Dermis blood vessel endothelial cell (primary cell): ENCODE results near the gene FYN. TPM values are rescaled to one million over a fixed set of nuclear protein-coding genes. Genes with fewer than 3 reads are reported as not detected.
"Not testable (repeated sequence)": the region's sequence is repeated elsewhere in the genome, so short reads cannot be mapped to it uniquely, and the experiment has no call there.

ENCODE experiments used
- DNase-seq: peaks from one replicate; pipeline ENCODE4 v3.0.0; 2010
- total RNA-seq: library from RNA; depleted of rRNA; stranded (reverse); fragments of >200 nt; gene quantifications from 2 replicates; pipeline ENCODE4 v1.2.3, GENCODE V29; 2014

Gene FYN
- total RNA-seq, 1 donor from 2014 or later = 150 TPM

DNA sequence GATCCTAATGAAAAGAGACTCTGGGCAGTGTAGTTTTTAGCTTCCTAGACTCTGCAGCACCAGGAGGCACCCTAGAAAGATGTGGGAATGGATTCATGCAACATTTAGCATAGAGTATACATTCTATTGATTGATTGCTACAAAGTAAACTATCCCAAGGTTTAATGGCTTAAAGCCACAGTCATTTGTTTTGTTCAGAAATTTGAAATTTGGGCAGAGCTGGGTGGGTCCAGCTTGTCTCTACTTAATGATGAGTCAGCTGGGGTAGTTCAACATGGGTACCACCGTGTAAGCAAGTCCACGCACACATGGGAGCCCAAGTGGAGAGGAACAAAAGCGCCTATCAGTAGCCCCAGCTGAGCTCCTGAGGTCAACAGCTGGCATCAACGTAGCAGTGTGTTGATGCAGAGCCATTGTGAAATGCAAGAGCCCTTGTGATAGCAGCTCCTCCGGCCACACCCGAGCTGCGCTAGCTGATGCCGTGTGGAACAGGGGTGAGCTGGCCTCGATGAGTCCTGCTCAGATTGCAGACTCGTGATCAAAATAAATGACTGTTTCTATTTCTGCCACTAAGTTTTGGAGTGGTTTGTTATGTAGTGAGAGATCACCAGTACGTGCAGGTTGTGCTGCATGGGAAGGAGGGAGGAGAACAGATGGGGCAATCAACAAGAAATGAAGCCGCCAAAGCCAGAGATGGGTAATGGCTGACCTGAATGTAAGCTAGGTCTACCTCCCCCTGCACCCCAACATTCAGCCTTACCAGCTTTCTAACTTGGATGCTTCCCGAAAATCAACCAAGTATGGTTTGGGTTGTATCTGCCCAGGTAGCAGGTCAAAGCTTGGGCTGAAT lies 221.8 kb downstream of the FYN start:
- no peak for DNase-seq

- DNase-seq = no peak
Observed at GRCh38 chr6:111650049-111650448, 223.2 kb downstream of the FYN start.

GRCh38 chr6:111648100-111648499 lies 225.2 kb downstream of the FYN start:
- no peak for DNase-seq

GRCh38 chr6:111646942-111647341 lies 226.3 kb downstream of the FYN start:
- no peak for DNase-seq

GRCh38 chr6:111646034-111646433 lies 227.2 kb downstream of the FYN start:
- no peak for DNase-seq

DNA sequence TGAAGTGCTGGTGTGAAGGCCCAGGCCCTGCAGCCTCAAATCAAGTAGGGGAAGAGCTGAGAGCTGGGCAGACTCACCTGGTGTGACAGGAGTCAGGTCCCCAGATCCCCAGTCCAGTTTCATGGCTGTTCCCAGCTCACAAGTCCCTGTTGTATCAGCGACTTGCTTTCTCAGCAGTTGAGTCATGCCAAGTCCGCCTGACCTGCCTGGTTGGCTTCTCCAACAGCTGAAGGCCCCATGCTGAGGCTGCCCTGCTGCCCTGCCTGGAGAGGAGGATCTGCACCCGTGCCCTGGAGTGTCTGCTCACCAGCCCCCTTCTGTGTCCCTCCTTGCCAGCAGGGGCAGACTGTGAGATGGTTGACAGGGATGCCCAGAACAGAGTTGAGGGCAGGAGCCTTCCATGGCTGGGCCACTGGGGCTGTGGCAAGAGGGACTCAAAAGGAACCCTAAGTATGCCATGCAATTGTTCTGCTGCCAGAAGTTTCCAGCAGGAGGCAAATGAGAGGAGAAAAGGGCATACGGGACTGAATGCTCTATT lies 228.3 kb downstream of the FYN start:
- DNase-seq = no peak

GRCh38 chr6:111642463-111643158 lies 230.6 kb downstream of the FYN start:
- peak; percentile 87 for DNase-seq

GRCh38 chr6:111639266-111639665 lies 234.0 kb downstream of the FYN start:
- DNase-seq = no peak

GRCh38 chr6:111634981-111635380 lies 238.3 kb downstream of the FYN start:
- DNase-seq = not testable (repeated sequence)

DNA sequence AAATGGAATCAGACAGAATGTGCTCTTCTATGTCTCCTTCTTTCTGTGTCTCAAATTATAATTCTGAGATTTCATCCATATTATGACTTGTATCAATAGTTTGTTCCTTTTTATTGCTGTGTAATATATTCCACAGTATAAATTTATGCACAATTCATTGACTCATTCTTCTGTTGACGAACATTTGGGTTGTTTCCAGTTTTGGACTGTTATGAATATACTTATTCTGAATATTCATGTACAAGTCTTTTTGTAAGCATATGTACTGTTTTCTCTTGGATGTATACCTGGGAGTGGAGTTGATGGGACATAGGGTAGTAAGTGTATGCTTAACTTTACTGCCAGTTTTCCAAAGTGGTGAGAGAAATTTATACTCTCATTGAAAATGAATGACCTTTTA lies 239.4 kb downstream of the FYN start:
- DNase-seq = no peak

DNA sequence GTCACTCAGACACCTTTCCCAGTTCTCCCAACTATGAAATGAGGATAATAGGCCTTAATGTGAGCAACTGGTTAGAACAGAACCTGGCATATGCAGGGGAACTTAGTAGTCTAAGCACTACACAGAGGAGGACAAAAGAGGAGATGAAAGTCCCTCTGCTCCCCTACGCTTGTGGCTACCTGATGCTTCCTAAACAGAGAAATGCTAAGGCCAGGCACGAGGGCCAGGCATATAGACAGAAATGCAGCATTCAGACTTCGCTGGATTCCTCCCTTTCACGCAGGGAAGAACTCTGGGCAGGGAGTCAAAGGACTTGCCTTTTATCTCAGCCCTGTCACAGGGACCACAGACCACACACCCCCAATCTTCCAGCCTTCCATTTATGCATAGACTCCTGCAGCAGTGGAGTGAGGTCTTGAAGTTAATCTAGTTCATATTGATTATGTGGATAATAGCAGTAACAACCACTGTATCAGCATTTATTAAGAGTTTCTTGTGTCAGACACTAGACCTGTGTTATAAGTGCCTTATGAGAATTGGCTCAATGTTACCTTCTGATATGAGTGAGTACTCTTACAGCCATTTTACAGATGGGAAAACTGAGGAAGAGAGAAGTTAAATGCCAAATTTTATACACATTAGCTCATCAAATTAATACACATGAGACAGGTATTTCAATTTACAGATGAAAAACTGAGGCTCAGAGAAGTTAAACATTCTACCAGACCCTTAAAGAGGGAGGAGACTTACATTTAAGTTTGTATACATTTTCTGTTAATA lies 240.6 kb downstream of the FYN start:
- no peak for DNase-seq

- DNase-seq = no peak
Observed at GRCh38 chr6:111631903-111632460, 241.3 kb downstream of the FYN start.

- DNase-seq = peak; percentile 52
Observed at GRCh38 chr6:111631018-111631417, 242.2 kb downstream of the FYN start.

GRCh38 chr6:111628142-111628850 lies 245.0 kb downstream of the FYN start:
- no peak for DNase-seq

GRCh38 chr6:111626441-111626840 lies 246.8 kb downstream of the FYN start:
- no peak for DNase-seq

GRCh38 chr6:111625461-111626391 lies 247.5 kb downstream of the FYN start:
- DNase-seq = peak; percentile 61

DNA sequence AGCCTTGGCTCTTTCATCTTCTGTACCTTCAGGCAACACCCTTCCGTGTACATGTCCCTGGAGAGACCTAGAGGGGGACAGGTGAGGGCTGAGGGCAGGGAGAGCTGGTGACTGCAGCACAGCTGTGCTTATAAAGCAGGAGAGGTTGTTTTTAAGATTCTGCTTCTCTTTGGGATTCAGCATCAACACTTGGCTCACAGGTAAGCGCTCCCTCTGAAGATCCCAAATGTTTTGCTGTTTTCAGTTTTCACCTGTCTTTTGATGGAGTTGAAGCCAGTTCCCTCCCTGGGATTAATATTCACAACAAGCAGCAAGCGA lies 248.2 kb downstream of the FYN start:
- no peak for DNase-seq

DNA sequence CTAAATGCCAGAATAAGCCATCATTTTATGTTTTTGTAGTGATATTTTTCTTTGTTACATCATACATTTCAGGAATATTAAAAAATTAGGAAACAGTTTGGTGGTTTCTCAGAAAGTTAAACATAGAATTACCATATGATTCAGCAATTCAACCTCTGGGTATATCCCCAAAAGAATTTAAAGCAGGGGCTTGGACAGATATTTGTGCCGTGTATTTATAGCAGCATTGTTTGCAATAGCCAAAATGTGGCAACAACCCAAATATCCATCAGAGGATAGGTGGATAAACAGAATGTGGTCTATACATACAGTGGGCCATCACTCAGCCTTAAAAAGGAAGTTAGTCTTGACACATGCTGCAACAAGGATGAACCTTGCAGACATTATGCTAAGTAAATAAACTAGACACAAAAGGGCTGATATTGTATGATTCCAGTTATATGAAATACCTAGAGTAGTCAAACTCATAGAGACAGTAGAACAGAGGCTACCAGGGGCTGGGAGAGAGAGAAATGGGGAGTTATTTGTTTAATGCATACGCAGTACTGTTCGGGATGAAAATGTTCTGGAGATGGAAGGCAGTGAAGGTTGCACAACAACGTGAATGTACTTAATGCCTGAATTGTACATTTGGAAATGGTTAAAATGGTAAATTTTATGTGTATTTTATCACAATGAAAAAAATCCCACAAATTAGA lies 248.7 kb downstream of the FYN start:
- DNase-seq = no peak

DNA sequence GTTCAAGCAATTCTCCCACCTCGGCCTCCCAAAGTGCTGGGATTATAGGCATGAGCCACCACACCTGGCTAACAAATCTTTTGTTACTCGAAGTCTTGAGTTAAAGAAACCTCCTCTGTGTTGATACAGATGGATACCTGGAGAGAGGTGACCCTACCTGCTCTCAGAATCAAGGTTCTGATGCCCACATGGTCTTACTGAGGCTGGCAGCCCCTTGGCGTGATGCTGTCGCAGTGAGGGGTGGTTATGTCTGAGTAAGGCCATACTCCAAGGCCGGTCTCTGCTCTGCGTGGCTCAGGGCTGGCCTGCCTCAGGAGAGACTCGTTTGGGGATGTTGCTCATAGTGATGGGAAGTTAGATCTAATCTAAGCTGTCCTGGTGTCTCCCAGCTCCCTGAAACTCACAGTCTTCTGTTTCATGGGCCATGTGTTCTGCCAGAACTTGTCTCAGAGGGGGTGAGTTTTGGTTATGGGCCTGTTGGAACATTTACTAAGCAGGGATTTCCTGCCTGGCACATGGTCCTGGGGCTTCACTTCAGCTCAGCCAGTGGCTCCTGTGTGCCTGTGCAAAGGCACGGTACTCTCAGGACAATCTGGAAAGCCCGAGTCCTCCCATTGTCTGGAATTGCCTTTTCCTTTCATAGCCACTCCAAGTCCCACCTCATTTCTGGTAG lies 250.1 kb downstream of the FYN start:
- DNase-seq = peak; percentile 27

- no peak for DNase-seq
Observed at GRCh38 chr6:111620169-111620568, 253.1 kb downstream of the FYN start.
